ENCODE measurements around the gene DYRK3. TPM values are rescaled to one million over a fixed set of nuclear protein-coding genes. Genes with fewer than 3 reads are reported as not detected.
A peak's percentile ranks its signal among the peaks of the same experiment; 100 is the strongest.

DYRK3 gene
- total RNA-seq, 4 donors from 2014 or later = 2.5 to 9.1 (median 4.0) TPM

GRCh38 chr1:206654828-206655227 is 19.5 kb downstream of the DYRK3 start:
- intact Hi-C loops (cut with DNase I) = no loop called here
- no peak for DNase-seq
- Histone ChIP-seq H3K27ac (peak overlapping the region in 2 of 4 donors; percentile 2 to 24), H3K4me3 (no peak overlapping the region), H3K36me3 (no peaks in the 10 kb centered on the region), H3K9me3 (no peaks in the 10 kb centered on the region), H3K27me3 (peaks cover 0 to 10% (median 0%) of the 10 kb centered on the region in 4 donors), H3K4me1 (peaks cover 10 to 48% (median 22%) of the 10 kb centered on the region in 3 donors)
- 47 to 54% methylated on average over 2 of the region's 2 CpGs for WGBS, 2 donors
- TF ChIP-seq CTCF (IDR thresholded peaks at IDR 0.05) = no peak
- TF ChIP-seq POLR2A (IDR thresholded peaks at IDR 0.05) = no peak

- TF ChIP-seq POLR2A (IDR thresholded peaks at IDR 0.05) = no peak
- TF ChIP-seq CTCF (IDR thresholded peaks at IDR 0.05) = no peak
- Histone ChIP-seq H3K36me3 (no peaks in the 10 kb centered on the region), H3K4me3 (no peak overlapping the region), H3K27ac (peak overlapping the region in 1 of 4 donors; percentile 2), H3K9me3 (no peaks in the 10 kb centered on the region), H3K27me3 (peaks cover 0 to 10% (median 0%) of the 10 kb centered on the region in 4 donors), H3K4me1 (peaks cover 10 to 51% (median 22%) of the 10 kb centered on the region in 3 donors)
- intact Hi-C loops (cut with DNase I) = no loop called here
- 71 to 83% methylated on average over 4 of the region's 4 CpGs for WGBS, 2 donors
- no peak for DNase-seq
Measured at GRCh38 chr1:206655471-206655882, 20.1 kb downstream of the DYRK3 start.

- intact Hi-C loops (cut with DNase I) = no loop called here
- TF ChIP-seq POLR2A (IDR thresholded peaks at IDR 0.05) (no peak), CTCF (IDR thresholded peaks at IDR 0.05) (no peak)
Measured at GRCh38 chr1:206656936-206657335, 21.6 kb downstream of the DYRK3 start.

GRCh38 chr1:206657751-206658150 is 22.4 kb downstream of the DYRK3 start:
- no peak for DNase-seq
- intact Hi-C loops (cut with DNase I) = no loop called here

More at GRCh38 chr1:206656936-206657335, 21.6 kb downstream of the DYRK3 start:
- Histone ChIP-seq H3K4me1 (peaks cover 10 to 51% (median 22%) of the 10 kb centered on the region in 3 donors), H3K36me3 (no peaks in the 10 kb centered on the region), H3K27me3 (peaks cover 0 to 11% (median 0%) of the 10 kb centered on the region in 4 donors), H3K27ac (no peak overlapping the region), H3K4me3 (no peak overlapping the region), H3K9me3 (no peaks in the 10 kb centered on the region)
- DNase-seq = no peak
- 81 to 89% methylated on average over 3 of the region's 3 CpGs for WGBS, 2 donors

More at GRCh38 chr1:206657751-206658150, 22.4 kb downstream of the DYRK3 start:
- Histone ChIP-seq H3K36me3 (no peaks in the 10 kb centered on the region), H3K9me3 (no peaks in the 10 kb centered on the region), H3K27me3 (peaks cover 0 to 13% (median 0%) of the 10 kb centered on the region in 4 donors), H3K27ac (no peak overlapping the region), H3K4me1 (peaks cover 9 to 43% (median 20%) of the 10 kb centered on the region in 3 donors), H3K4me3 (no peak overlapping the region)
- TF ChIP-seq POLR2A (IDR thresholded peaks at IDR 0.05) = no peak
- no peak for TF ChIP-seq CTCF (IDR thresholded peaks at IDR 0.05)
- WGBS, 2 donors = 54 to 67% methylated on average over 5 to 6 of the region's 6 CpGs
